ENCODE data around the gene SOWAHB.
"Not testable (repeated sequence)": the region's sequence is repeated elsewhere in the genome, so short reads cannot be mapped to it uniquely, and the experiment has no call there.

SOWAHB gene

GRCh38 chr4:76895619-76896018, 2.3 kb downstream of the SOWAHB start:
- DNase-seq: no peak

DNA sequence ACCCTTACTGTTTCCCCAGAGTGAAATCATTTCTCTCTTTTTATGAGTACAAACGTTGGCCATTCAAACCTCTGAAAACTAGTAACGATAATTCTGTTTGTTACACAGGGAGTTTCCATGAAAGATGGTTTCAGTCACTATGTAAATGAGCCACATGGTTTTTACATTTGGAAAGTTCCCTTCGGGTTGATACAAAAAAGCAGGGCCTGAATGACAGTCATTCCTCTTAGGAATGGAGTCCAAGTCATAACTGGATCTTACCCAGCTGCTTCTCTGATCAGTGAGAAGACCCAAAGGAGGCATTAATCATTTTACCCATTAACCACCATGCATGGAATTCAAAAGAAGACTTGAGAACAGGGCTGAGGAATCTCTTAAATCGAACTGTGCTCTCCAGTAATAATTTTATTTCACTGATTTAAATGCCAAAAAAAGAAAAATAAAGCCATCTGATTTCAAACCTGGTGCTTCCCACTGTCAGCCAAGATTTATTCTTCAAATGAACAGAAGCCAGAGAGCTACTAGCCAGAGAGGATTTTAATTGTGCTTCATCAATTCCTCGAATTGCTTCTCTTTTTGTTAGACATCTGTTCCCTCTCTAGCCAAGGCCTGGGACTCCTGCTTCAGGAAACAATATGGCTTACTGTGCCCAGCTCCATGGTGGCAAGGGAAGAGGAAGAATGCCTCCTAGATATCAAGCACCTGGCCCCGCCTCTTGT, 3.2 kb downstream of the SOWAHB start:
- no peak for DNase-seq

- no peak for DNase-seq
These were observed 5.3 kb downstream of the SOWAHB start for GRCh38 chr4:76892601-76893000.

GRCh38 chr4:76892001-76892400, 5.9 kb downstream of the SOWAHB start:
- no peak for DNase-seq

DNA sequence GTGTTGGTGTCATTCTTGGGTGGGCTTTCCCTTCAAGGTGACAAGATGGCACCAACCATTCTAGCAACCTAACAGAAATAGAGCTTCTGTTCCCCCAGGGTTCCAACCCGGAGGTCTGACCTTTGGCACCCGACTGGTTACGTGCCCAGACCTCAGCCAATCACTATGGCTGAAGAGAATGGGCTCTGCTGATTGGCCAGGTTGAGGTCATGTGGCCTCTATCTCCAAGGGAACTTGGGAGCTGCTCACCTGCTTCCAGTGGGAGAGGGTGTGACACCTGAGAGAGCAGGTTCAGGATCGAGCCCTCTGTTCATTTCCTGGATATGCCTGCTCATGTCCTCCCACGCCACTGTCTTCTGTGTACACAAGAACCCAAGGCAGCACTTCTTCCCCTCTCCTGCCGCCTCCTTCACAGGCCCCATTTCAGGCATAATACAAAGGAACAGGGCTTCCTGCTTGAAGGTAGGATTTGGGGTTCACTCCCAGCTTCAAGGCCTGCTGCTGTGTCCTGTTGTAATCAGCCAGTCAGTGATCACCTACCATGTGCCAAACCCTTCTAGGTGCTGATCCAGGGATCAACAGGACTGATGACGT, 11.0 kb downstream of the SOWAHB start:
- no peak for DNase-seq

DNA sequence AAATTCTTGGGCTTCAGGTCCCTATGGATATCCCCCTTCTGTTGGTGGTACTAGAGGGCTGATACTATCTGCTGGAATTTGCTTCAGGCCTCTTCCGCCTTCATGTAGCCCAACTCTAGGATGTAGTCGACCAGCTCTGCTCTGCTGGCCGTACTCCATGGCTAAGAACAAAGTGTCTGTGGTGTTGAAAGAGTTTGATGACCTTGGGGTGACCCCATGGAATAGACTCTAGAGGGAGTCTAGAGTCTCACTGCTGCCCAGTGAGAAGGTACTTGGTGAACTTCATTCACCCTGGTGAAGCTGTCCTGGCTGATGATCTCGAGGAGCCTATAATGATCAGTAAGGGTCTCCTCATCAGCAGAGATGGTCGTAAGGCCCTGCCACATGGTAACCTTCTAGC, 11.7 kb downstream of the SOWAHB start:
- DNase-seq: no peak

DNA sequence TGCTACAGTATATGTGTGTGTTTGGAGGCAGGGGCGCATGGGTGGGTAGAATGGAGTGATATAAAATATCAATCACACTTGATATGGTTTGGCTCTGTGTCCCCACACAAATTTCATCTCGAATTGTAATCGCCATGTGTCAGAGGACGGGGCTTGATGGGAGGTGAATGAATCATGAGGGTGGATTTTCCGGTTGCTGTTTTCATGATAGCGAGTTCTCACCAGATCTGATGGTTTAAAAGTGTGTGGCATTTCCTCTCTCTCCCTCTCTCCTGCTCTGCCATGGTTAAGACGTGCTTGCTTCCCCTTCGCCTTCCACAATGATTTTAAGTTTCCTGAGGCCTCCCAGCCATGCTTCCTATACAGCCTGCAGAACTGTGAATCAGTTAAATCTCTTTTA, 14.8 kb downstream of the SOWAHB start:
- no peak for DNase-seq

- no peak for DNase-seq
These were observed 15.3 kb downstream of the SOWAHB start for GRCh38 chr4:76882630-76883029.

- no peak for DNase-seq
These were observed 16.6 kb downstream of the SOWAHB start for GRCh38 chr4:76881375-76881774.

DNA sequence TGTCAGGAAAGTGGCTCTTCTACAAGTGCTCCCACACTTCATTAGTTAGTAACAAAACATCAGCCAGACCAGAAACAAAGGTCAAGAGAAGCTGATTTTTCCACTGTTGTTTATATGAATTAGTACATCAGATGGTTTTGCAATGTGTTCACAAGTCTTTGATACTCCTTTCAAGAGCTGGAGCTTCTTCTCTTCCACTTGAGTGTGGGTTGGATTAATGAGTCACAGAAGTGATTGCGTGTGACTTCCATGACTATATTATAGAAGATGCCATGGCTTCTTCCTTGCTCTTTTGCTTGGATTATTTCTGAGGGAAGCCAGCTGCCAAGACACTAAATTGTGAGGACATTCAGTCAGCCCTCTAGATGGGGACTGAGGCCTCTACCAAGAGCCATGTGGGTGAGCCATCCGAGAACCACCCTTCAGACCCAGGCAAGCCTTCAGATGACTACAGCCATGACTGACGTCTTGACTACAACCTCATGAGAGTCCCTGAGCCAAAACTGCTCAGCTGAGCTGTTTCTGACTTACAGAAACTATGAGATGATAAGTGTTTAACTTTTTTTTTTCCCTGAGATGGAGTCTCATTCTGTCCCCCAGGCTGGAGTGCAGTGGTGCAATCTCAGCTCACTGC, 18.1 kb downstream of the SOWAHB start:
- DNase-seq: no peak

DNA sequence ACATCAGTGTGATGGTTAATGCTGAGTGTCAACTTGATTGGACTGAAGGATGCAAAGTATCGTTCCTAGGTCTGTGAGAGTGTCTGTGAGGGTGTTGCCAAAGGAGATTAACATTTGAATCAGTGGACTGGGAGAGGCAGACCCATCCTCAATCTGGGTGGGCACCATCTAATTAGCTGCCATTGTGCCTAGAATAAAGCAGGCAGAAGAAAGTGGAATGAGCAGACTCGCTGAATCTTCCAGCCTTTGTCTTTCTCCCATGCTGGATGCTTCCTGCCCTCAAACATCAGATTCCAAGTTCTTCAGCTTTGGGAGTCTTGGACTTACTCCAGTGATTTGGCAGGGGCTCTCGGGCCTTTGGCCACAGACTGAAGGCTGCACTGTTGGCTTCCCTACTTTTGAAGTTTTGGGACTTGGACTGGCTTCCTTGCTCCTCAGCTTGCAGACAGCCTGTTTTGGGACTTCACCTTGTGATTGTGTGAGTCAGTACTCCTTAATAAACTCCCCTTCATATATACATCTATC, 19.2 kb downstream of the SOWAHB start:
- not testable (repeated sequence) for DNase-seq

DNA sequence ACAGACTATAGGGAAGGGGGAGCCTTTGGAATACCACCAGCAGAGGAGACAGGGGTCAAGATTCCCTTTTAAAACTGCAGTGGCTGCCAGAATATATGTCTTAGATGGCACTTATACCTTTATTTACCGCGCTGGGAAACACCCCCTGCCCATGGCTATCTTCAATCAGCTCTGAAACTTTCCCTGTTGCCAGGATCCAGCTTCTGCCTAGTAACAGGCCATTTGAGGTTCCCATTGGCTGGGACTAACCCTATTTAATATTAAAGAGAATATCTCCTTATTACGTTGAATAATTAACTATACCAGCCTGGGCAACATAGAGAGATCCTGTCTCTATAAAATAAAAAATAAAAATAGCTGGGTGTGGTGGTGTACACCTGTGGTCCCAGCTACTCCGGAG, 23.8 kb downstream of the SOWAHB start:
- no peak for DNase-seq

GRCh38 chr4:76873495-76873894, 24.4 kb downstream of the SOWAHB start:
- DNase-seq: no peak

DNA sequence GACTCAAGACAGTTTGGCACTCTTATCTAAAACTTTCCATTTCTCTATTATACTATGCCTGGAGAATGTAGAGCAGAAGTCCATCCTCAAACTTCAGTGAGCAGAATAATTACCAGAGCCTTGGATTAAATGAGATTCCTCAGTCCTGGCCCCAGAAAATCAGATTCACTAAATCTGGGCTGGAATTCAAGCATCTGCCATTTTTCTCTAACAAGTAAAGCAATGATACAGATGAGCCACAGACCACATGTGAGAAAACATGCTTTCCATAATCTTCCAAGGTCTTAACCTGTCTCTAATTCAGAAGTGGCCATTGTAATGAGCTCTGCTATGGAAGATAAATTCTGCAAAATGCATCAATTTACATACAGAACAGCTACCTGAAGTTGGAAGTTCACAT, 25.4 kb downstream of the SOWAHB start:
- no peak for DNase-seq

- not testable (repeated sequence) for DNase-seq
These were observed 29.2 kb downstream of the SOWAHB start for GRCh38 chr4:76868780-76869179.

- no peak for DNase-seq
These were observed 29.9 kb downstream of the SOWAHB start for GRCh38 chr4:76867880-76868655.

- DNase-seq: no peak
These were observed 30.6 kb downstream of the SOWAHB start for GRCh38 chr4:76867377-76867776.

GRCh38 chr4:76866641-76867040, 31.3 kb downstream of the SOWAHB start:
- DNase-seq: no peak

DNA sequence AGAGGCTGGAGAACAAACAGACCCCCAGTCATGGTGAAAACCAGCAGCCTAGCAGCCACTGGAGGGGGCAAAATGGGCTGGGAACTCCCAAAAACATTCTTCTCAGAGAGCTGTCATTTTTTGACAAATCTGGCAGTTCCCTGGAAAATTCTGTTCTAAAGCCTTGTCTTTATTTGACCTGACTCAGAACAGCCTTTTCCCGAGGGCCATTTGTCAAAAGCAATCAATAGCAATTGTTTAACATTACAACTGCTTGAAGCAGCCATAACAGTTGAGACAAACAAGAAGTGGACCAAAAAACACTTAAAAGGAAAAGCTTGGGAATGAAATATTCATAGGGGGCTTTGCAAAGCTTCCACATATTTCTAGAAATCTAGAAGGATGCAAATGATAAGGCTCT, 39.6 kb downstream of the SOWAHB start:
- no peak for DNase-seq

- DNase-seq: no peak
These were observed 40.9 kb downstream of the SOWAHB start for GRCh38 chr4:76857074-76857409.

DNA sequence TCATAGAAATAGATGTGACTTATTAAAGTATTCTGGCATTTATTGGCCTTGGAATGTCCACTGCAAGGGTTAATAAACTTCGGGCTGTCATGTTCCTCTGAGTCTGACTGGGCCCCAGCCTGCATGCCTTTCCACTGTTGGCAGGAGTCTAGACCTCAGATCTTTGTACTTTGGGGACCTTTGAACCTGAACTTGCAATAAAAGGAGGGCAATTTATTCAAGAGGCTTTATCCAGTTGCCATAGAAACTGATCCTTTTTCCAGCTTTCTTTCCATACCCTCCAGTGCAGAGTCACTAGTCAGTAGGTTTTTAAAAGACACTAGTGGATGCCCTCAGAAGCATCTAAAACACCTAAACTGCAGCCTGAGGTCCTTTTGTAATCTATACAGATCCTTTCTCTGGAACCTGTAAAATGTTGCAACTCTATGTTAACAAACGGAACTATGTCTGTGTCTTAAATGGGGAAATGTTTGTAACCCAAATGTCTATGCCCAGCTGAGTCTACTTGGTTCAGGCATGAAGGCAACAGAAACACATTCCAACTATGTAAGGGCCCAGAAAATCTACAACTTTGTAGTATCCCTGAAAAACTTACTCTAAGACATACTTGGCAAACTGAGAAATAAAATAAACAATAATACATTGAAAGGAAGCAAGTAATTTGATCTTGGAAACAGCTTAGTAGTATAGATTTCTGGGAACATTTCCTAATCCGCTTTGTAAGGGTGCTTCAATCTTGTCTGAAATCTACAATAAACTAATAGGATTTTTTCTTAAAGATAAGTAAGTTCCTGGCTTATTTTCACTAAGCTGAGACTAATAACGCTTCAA, 41.5 kb downstream of the SOWAHB start:
- DNase-seq: no peak

- DNase-seq: no peak
These were observed 43.1 kb downstream of the SOWAHB start for GRCh38 chr4:76854858-76855257.

GRCh38 chr4:76851375-76851774, 46.6 kb downstream of the SOWAHB start:
- no peak for DNase-seq
